ENCODE results near the gene KDM4C. TPM values are rescaled to one million over a fixed set of nuclear protein-coding genes. Genes with fewer than 3 reads are reported as not detected.

KDM4C gene
- total RNA-seq, 1 donor from 2014 or later, result 11.1 TPM

- H3K4me1 Mint-ChIP-seq, result no peaks in the 10 kb centered on the region
- no peak overlapping the region for H3K4me3 Mint-ChIP-seq
- H3K36me3 ChIP-seq, result no peaks in the 10 kb centered on the region
These were observed 127.2 kb downstream of the KDM4C start for GRCh38 chr9:6884990-6885389.

GRCh38 chr9:6887051-6887450, 129.3 kb downstream of the KDM4C start:
- Histone ChIP-seq H3K4me3 (no peak overlapping the region), H2AFZ (replicated peaks) (no peak overlapping the region), H3F3A (ENCODE audit: low read depth) (no peaks in the 10 kb centered on the region), H3K4me2 (no peak overlapping the region), H3K27ac (no peak overlapping the region), H3K9me3 (ENCODE audit: low read depth) (no peaks in the 10 kb centered on the region), H3K36me3 (no peaks in the 10 kb centered on the region), H4K20me1 (ENCODE audit: low read depth) (no peaks in the 10 kb centered on the region), H3K27me3 (no peaks in the 10 kb centered on the region), H3K9ac (no peak overlapping the region), H3K4me1 (no peaks in the 10 kb centered on the region), H3K79me2 (ENCODE audit: low read depth) (no peaks in the 10 kb centered on the region)
- no peak for DNase-seq (ENCODE audit: low spot score)
- TF ChIP-seq EZH2 (IDR thresholded peaks at IDR 0.05), result no peak
- TF ChIP-seq, protein P1, sequence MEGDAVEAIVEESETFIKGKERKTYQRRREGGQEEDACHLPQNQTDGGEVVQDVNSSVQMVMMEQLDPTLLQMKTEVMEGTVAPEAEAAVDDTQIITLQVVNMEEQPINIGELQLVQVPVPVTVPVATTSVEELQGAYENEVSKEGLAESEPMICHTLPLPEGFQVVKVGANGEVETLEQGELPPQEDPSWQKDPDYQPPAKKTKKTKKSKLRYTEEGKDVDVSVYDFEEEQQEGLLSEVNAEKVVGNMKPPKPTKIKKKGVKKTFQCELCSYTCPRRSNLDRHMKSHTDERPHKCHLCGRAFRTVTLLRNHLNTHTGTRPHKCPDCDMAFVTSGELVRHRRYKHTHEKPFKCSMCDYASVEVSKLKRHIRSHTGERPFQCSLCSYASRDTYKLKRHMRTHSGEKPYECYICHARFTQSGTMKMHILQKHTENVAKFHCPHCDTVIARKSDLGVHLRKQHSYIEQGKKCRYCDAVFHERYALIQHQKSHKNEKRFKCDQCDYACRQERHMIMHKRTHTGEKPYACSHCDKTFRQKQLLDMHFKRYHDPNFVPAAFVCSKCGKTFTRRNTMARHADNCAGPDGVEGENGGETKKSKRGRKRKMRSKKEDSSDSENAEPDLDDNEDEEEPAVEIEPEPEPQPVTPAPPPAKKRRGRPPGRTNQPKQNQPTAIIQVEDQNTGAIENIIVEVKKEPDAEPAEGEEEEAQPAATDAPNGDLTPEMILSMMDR (IDR thresholded peaks at IDR 0.05), result no peak
- TF ChIP-seq EZH2phosphoT487 (IDR thresholded peaks at IDR 0.05), result no peak
- H3K27ac Mint-ChIP-seq, result no peak overlapping the region
- no peak overlapping the region for H3K4me3 Mint-ChIP-seq
- H3K9me3 Mint-ChIP-seq, result no peaks in the 10 kb centered on the region
- H3K4me1 Mint-ChIP-seq, result no peaks in the 10 kb centered on the region
- peaks cover 3% of the 10 kb centered on the region for H3K27me3 Mint-ChIP-seq (ENCODE audit: insufficient read depth, low read depth)
- H3K36me3 Mint-ChIP-seq, result no peaks in the 10 kb centered on the region

More at GRCh38 chr9:6884990-6885389, 127.2 kb downstream of the KDM4C start:
- DNase-seq (ENCODE audit: low spot score), result no peak
- H3K4me2 ChIP-seq, result no peak overlapping the region
- H3K79me2 ChIP-seq (ENCODE audit: low read depth), result no peaks in the 10 kb centered on the region
- Mint-ChIP-seq H3K27ac (no peak overlapping the region), H3K9me3 (no peaks in the 10 kb centered on the region), H3K27me3 (ENCODE audit: insufficient read depth, low read depth) (peaks cover 3% of the 10 kb centered on the region), H3K36me3 (no peaks in the 10 kb centered on the region)
- no peaks in the 10 kb centered on the region for H3K9me3 ChIP-seq (ENCODE audit: low read depth)
- H3K4me3 ChIP-seq, result no peak overlapping the region
- H3K9ac ChIP-seq, result no peak overlapping the region
- H3K27me3 ChIP-seq, result no peaks in the 10 kb centered on the region
- H2AFZ ChIP-seq (replicated peaks), result no peak overlapping the region
- H4K20me1 ChIP-seq (ENCODE audit: low read depth), result no peaks in the 10 kb centered on the region
- no peak overlapping the region for H3K27ac ChIP-seq
- no peaks in the 10 kb centered on the region for H3K4me1 ChIP-seq
- TF ChIP-seq, protein P1 (IDR thresholded peaks at IDR 0.05), result no peak
- TF ChIP-seq EZH2 (IDR thresholded peaks at IDR 0.05) (no peak), EZH2phosphoT487 (IDR thresholded peaks at IDR 0.05) (no peak)
- H3F3A ChIP-seq (ENCODE audit: low read depth), result no peaks in the 10 kb centered on the region

DNA sequence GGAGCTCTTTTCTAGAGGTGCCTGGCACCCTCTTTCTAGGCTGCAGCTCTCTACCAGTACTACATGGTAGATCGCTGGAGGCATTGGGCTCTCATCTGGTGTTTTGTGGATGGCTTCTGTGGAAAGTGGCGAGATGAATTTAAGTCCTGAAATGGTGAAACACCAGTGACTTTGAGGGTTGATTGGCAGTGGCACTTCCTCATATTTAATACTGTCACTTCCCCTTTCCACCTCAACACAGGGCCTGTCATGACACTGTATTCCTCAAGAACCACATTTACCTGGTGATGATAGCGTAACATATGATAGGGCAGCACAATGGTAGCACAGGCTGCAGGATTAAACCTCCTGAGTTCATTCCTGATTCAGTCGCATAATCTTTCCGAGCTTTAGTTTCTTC, 132.1 kb downstream of the KDM4C start:
- Histone ChIP-seq H3K4me3 (no peak overlapping the region), H3K4me1 (no peaks in the 10 kb centered on the region), H3K27me3 (no peaks in the 10 kb centered on the region), H3F3A (ENCODE audit: low read depth) (no peaks in the 10 kb centered on the region), H3K4me2 (no peak overlapping the region), H3K36me3 (no peaks in the 10 kb centered on the region), H4K20me1 (ENCODE audit: low read depth) (no peaks in the 10 kb centered on the region), H3K27ac (no peak overlapping the region), H2AFZ (replicated peaks) (no peak overlapping the region), H3K9me3 (ENCODE audit: low read depth) (no peaks in the 10 kb centered on the region), H3K9ac (no peak overlapping the region), H3K79me2 (ENCODE audit: low read depth) (no peaks in the 10 kb centered on the region)
- no peak for DNase-seq (ENCODE audit: low spot score)
- H3K36me3 Mint-ChIP-seq, result peaks cover 5% of the 10 kb centered on the region
- no peak overlapping the region for H3K4me3 Mint-ChIP-seq
- H3K27ac Mint-ChIP-seq, result no peak overlapping the region
- H3K27me3 Mint-ChIP-seq (ENCODE audit: insufficient read depth, low read depth), result peaks cover 3% of the 10 kb centered on the region
- no peaks in the 10 kb centered on the region for H3K4me1 Mint-ChIP-seq
- H3K9me3 Mint-ChIP-seq, result no peaks in the 10 kb centered on the region
- no peak for TF ChIP-seq EZH2phosphoT487 (IDR thresholded peaks at IDR 0.05)
- TF ChIP-seq, protein P1 (IDR thresholded peaks at IDR 0.05), result no peak
- no peak for TF ChIP-seq EZH2 (IDR thresholded peaks at IDR 0.05)

Measured in neural progenitor cell (in vitro differentiated cells).